Femur (tissue), 1 donor: ENCODE data around the gene FAM25G.
"Not testable (repeated sequence)": the region's sequence is repeated elsewhere in the genome, so short reads cannot be mapped to it uniquely, and the experiment has no call there.

Source experiments
- DNase-seq: peaks from one replicate; pipeline ENCODE4 v3.0.0-alpha.2; 2017

FAM25G gene

DNA sequence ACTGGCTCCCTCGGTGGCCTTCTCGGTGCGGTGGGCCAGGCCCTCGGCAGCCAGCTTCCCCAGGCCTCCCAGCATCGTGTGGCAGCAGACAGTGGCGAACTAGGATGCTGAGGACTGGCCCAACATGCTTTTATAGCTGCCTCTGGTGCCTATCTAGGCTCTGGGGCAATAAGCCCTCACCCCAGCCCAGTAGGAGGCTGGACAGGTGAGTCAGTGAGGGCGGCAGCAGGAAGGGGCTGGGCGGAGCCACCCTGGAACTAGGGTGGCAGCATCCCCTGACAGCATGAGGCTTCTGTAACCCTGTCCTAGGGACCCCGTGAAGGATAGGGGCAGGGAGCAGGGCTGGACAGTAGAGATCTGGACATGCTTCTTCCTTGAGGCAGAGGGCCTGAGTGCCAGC, at the start of gene FAM25G:
FAM25G (minus strand) TSS at position 101 of the 400 bp plus-strand sequence; CDS start at position 75, 26 bp downstream.
- DNase-seq: not testable (repeated sequence)

GRCh38 chr10:47536430-47536829, 44.9 kb upstream of the FAM25G start:
- DNase-seq: not testable (repeated sequence)

- DNase-seq: not testable (repeated sequence)
Measured at GRCh38 chr10:47523475-47523874, 32.0 kb upstream of the FAM25G start, which contains the start of gene AGAP9. Gene AGAP9 (minus strand): TSS chr10:47523638. CDS start chr10:47523526, 112 bp downstream.

GRCh38 chr10:47502313-47502712, 10.8 kb upstream of the FAM25G start:
- peak; percentile 8 for DNase-seq

DNA sequence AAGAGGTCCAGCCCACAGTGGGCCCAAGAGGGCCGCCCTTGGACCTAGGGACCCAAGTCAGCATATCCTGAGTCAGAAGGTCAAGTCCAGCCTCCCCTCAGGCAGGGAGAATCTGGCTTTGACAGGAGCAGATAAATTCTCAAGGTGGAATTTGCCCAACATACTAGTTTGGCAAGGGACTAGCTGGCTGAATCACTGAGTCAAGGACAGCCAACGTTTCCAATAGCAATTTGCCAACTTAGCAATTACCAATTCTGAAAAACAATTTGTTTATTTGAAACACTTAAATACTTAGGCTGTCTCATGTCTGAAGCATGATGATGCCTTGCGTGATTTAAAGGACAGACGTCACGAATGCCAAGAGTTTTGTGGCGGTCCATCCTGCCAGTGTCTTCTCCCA, 2.7 kb upstream of the FAM25G start:
- DNase-seq: not testable (repeated sequence)

GRCh38 chr10:47489630-47490029, 1.9 kb downstream of the FAM25G start:
- DNase-seq: not testable (repeated sequence)

GRCh38 chr10:47485943-47486342, 5.6 kb downstream of the FAM25G start:
- not testable (repeated sequence) for DNase-seq

GRCh38 chr10:47484786-47485185, 6.7 kb downstream of the FAM25G start:
- DNase-seq: not testable (repeated sequence)

DNA sequence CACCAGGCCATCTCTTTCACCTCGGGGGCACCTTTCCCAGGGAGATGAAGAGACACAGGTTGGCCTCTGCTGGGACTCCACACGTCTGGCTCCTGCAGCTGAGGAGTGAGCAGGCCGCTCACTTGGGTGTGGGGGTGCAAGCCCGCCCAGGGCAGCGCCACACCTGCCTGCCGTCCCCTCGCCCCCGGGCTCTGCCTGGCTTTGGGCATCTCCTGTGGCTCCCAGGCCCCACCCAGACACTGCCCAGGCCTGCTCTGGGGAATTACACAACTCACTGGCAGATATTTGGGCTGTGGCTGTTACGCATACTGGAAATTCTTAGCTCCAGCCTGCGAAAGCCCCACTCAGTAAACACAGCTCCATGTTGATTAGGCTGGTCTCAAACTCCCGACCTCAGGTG, 7.6 kb downstream of the FAM25G start, which contains the start of gene ANXA8:
ANXA8 (minus strand) TSS at position 193 of the 400 bp plus-strand sequence; CDS start at position 11, 182 bp downstream.
- peak; percentile 1 for DNase-seq

GRCh38 chr10:47482367-47482766, 9.1 kb downstream of the FAM25G start:
- DNase-seq: not testable (repeated sequence)

- peak; percentile 3 for DNase-seq
Measured at GRCh38 chr10:47481768-47482181, 9.7 kb downstream of the FAM25G start.

- peak; percentile 9 for DNase-seq
Measured at GRCh38 chr10:47481182-47481766, 10.2 kb downstream of the FAM25G start.

DNA sequence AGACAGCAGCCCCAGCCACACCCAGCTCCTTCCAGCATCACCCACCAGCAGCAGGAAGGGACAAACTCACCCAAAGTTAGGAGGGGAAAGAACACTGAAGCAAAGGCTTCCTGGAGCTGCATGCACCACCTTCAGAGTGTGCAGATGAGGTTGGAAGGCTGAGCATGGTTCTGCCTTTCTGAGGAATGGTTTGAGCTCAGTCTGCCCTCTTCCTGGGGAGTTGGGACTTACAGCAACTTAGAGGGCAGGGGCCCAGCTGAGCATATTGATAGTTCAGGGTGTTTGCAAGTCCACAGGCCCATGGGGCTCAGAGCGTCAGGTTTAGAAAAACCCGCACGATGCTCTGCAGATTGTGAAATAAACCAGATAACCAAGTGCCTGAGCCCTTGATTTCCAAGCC, 11.4 kb downstream of the FAM25G start:
- not testable (repeated sequence) for DNase-seq

- not testable (repeated sequence) for DNase-seq
Measured at GRCh38 chr10:47478114-47478513, 13.4 kb downstream of the FAM25G start.

- DNase-seq: not testable (repeated sequence)
Measured at GRCh38 chr10:47477078-47477477, 14.4 kb downstream of the FAM25G start.

DNA sequence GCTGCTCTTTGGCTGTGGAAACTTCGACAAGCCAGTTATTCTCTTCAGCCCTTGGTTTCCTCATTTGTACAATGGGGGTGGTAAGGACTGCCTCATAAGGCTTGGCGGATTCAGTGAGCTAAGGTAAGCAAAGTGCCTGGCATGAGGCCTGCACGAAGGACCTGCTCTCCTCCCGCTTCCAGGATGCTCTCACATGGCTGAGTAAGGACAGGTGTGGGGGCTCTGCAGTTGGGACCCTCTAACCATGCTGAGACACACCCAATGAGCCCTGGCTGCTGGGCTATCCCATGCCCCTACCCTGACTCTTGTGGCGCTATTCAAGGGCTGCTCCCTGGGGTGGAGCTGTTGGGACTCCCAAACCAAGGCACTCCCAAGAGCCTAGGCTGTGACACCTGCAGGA, 16.4 kb downstream of the FAM25G start:
- DNase-seq: peak; percentile 1

GRCh38 chr10:47473516-47473915, 18.0 kb downstream of the FAM25G start:
- not testable (repeated sequence) for DNase-seq

GRCh38 chr10:47472647-47473046, 18.9 kb downstream of the FAM25G start:
- DNase-seq: not testable (repeated sequence)

DNA sequence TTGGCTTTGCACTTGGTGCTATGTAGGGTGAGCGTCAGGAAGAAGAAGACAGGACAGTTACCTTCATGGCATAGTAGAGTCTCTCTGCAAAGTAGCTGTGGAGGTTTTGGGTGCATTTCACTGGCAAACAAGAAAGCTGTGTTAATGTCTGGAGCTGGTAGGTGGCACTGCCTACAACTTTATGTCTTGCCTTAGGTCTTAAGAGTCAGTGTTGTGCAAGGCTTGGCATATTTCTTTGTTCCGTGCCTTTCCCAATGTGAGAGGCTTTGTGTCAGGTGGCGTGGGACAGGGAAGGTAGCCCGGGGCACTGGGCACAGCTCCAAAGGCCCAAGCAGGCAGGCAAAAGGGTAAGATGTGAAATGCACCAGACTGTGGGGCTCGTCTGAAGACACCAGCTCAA, 19.4 kb downstream of the FAM25G start:
- not testable (repeated sequence) for DNase-seq

- DNase-seq: peak; percentile 8
Measured at GRCh38 chr10:47468731-47469528, 22.6 kb downstream of the FAM25G start.

DNA sequence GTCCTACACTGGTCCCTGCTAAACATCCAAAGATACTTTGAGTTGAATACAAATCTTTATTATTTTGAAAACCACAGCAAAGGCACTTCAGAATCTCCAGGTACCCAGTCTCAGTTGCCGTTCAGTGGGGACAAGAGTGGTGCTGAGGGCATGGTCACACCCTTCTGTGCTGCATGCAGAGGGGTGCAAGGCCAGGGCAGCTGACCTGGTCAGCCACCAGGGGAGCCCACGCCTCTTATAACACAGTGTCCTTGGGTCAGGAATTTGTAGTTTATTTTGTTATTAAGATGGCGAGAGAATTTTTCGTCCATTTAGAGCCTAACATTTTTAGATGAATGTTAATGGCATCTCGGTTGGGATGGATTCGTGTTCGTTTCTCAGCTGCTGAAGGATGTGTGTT, 23.5 kb downstream of the FAM25G start:
- not testable (repeated sequence) for DNase-seq

- not testable (repeated sequence) for DNase-seq
Measured at GRCh38 chr10:47467458-47467857, 24.0 kb downstream of the FAM25G start.

DNA sequence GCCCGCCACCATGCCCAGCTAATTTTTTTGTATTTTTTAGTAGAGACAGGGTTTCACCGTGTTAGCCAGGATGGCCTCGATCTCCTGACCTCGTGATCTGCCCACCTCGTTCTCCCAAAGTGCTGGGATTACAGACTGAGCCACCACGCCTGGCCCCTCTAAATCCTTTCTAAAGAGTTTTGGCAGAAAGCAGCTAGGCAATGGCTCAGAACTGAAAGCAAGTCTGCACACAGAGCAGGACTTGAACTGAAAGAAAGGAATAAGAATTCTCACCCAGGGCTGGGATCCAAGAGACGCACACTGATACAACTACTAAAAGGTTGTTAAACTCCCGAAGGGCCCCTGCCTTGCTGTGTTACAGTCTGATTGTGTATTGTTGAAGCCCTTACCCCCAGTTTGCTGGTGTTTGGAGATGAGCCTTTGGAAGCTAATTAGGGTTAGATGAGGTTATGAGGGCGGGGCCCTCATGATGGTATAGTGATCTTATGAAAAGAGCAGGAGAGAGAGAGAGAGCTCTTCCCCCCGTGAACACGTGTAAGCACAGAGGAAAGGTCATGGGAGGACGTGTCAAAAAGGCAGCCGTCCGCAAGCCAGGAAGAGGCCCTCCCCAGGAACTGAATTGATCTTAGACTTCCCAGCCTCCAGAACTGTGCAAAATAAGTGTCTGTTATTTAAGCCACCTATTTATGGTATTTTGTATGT, 26.1 kb downstream of the FAM25G start:
- DNase-seq: peak; percentile 27
